Measurements from ENCODE around the gene NALF2. TPM values are rescaled to one million over a fixed set of nuclear protein-coding genes. Genes with fewer than 3 reads are reported as not detected.
A peak's percentile ranks its signal among the peaks of the same experiment; 100 is the strongest.

The NALF2 gene
- 1 to 10 TPM; 3.7 to 4.1 TPM for total RNA-seq
- 2.3 TPM for polyA plus RNA-seq (ENCODE audit: insufficient read depth, low read depth, low replicate concordance)
- long read RNA-seq, donor 1, full-length matches to known transcripts, result 2 of 2 reads
- long read RNA-seq, donor 1, partial matches to known transcripts, result 0 of 2 reads
- long read RNA-seq, donor 1, other reads (novel, unspliced or antisense), result 0 of 2 reads
- long read RNA-seq, donor 2, result 0 reads

GRCh38 chrX:69503782-69504625, at the start of gene NALF2:
NALF2 (plus strand) TSS chrX:69504326; CDS start chrX:69505283, 957 bp downstream.
- Histone ChIP-seq H3K4me3 (peak within 1 kb of the TSS; percentile 40 to 54), H3K27me3 (no peaks in the 10 kb centered on the region), H3K36me3 (ENCODE audit: low read depth, missing control alignments) (no peaks in the 10 kb centered on the region), H3K4me1 (no peaks in the 10 kb centered on the region), H3K27ac (no peak within 1 kb of the TSS), H3K9me3 (no peaks in the 10 kb centered on the region)
- intact Hi-C loops (cut with DNase I; ENCODE audit: low total_unique reads), result no loop called here
- DNase-seq, result peak; percentile 58
- WGBS, 2 donors, result 0 to 3% methylated on average over 3 to 46 of the region's 66 CpGs
- TF ChIP-seq CTCF (IDR thresholded peaks at IDR 0.05), result no peak

- intact Hi-C loops (cut with DNase I; ENCODE audit: low total_unique reads), result no loop called here
- no peak for TF ChIP-seq CTCF (IDR thresholded peaks at IDR 0.05)
- no peak for TF ChIP-seq POLR2A (IDR thresholded peaks at IDR 0.05)
- H3K27me3 ChIP-seq, result no peaks in the 10 kb centered on the region
- DNase-seq, result no peak
- WGBS, 2 donors, result 56 to 69% methylated on average over 6 of the region's 6 CpGs
- H3K9me3 ChIP-seq, result no peaks in the 10 kb centered on the region
- H3K36me3 ChIP-seq (ENCODE audit: low read depth, missing control alignments), result no peaks in the 10 kb centered on the region
- H3K27ac ChIP-seq, result no peak overlapping the region
- H3K4me3 ChIP-seq, result no peak overlapping the region
- H3K4me1 ChIP-seq, result no peaks in the 10 kb centered on the region
Measured at GRCh38 chrX:69457756-69458155, 46.4 kb upstream of the NALF2 start.

DNA sequence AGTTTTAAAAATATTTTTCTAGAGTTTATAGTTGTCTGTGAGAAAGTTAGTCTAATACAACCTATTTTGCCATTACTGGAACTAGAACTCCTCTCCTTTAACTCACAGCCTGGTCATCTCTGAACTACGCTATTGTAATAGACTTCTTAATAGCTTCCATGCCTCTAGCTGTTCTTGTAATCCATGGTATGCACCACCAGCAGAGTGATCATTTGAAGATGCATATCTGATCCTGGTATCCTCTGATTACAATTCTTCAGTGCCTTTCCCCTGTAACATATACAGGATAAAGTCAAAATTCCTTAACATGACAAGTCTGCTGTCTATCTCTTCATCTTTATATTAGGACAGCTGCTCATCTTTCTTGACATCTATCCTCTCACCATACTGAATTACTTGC, 37.6 kb upstream of the NALF2 start:
- H3K27ac ChIP-seq, result no peak overlapping the region
- no peaks in the 10 kb centered on the region for H3K36me3 ChIP-seq (ENCODE audit: low read depth, missing control alignments)
- WGBS, 2 donors, result 82 to 90% methylated on average over 1 of the region's 1 CpG
- no peak for DNase-seq
- H3K4me3 ChIP-seq, result no peak overlapping the region
- H3K27me3 ChIP-seq, result no peaks in the 10 kb centered on the region
- intact Hi-C loops (cut with DNase I; ENCODE audit: low total_unique reads), result no loop called here
- no peak for TF ChIP-seq POLR2A (IDR thresholded peaks at IDR 0.05)
- TF ChIP-seq CTCF (IDR thresholded peaks at IDR 0.05), result no peak
- H3K9me3 ChIP-seq, result no peaks in the 10 kb centered on the region
- no peaks in the 10 kb centered on the region for H3K4me1 ChIP-seq

DNA sequence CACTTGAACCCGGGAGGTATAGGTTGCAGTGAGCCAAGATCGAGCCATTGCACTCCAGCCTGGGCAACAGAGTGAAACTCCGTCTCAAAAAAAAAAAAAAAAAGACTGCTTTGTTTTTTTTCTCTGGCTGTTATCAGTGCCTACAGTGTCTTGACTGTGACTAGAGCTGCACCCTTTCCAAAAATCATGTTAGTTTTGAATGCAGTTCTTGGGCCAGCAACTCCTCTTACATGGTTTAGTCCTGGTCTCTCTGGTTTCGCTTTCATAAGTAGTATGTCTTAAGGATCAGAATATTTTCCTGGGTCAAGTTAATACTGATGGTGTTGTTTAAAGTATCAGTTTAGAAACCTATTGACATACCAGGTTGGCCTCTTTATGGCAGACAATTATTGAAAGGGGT, 34.2 kb upstream of the NALF2 start:
- no peak overlapping the region for H3K27ac ChIP-seq
- TF ChIP-seq CTCF (IDR thresholded peaks at IDR 0.05) (no peak), POLR2A (IDR thresholded peaks at IDR 0.05) (no peak)
- 85 to 89% methylated on average over 4 of the region's 4 CpGs for WGBS, 2 donors

More for the DNA sequence above, 34.2 kb upstream of the NALF2 start:
- intact Hi-C loops (cut with DNase I; ENCODE audit: low total_unique reads), result no loop called here
- H3K27me3 ChIP-seq, result no peaks in the 10 kb centered on the region
- H3K36me3 ChIP-seq (ENCODE audit: low read depth, missing control alignments), result no peaks in the 10 kb centered on the region
- no peak for DNase-seq
- no peaks in the 10 kb centered on the region for H3K4me1 ChIP-seq
- H3K4me3 ChIP-seq, result no peak overlapping the region
- no peaks in the 10 kb centered on the region for H3K9me3 ChIP-seq
